NOMO-1 treated with dmso at 0.1 percent for 144 hours (cell line): ENCODE results near the gene ITGB7.

Experiments
- DNase-seq: peaks from one replicate; lab custom pipeline; 2025; ENCODE audit not compliant: unreplicated experiment; lab: John Stamatoyannopoulos, UW

The ITGB7 gene, protein sequence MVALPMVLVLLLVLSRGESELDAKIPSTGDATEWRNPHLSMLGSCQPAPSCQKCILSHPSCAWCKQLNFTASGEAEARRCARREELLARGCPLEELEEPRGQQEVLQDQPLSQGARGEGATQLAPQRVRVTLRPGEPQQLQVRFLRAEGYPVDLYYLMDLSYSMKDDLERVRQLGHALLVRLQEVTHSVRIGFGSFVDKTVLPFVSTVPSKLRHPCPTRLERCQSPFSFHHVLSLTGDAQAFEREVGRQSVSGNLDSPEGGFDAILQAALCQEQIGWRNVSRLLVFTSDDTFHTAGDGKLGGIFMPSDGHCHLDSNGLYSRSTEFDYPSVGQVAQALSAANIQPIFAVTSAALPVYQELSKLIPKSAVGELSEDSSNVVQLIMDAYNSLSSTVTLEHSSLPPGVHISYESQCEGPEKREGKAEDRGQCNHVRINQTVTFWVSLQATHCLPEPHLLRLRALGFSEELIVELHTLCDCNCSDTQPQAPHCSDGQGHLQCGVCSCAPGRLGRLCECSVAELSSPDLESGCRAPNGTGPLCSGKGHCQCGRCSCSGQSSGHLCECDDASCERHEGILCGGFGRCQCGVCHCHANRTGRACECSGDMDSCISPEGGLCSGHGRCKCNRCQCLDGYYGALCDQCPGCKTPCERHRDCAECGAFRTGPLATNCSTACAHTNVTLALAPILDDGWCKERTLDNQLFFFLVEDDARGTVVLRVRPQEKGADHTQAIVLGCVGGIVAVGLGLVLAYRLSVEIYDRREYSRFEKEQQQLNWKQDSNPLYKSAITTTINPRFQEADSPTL

DNA sequence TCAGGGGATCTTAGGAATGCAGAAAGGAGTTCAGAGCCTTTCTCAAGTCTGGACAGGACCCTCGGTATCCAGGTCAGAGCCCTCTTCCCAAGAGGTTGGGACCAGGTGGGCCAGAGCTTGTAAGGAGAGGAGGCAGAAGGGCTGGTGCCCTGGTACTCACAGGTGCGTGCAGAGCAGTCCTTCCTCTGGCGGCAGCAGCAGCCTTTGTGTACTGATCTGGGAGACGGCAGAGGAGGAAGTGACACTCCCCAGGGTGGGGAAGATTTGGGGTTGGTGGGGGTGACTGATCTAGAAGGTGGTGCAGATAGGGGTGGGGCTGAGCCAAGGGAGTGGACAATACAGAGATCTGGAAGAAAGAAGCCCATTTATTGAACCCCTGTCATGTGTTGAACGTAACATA is at the start of gene ITGB7:
Gene ITGB7, minus strand, starts transcription at position 210 of the 400 bp plus-strand sequence. CDS start 6,808 bp downstream, outside the sequence.
- DNase-seq, result peak; percentile 51

DNA sequence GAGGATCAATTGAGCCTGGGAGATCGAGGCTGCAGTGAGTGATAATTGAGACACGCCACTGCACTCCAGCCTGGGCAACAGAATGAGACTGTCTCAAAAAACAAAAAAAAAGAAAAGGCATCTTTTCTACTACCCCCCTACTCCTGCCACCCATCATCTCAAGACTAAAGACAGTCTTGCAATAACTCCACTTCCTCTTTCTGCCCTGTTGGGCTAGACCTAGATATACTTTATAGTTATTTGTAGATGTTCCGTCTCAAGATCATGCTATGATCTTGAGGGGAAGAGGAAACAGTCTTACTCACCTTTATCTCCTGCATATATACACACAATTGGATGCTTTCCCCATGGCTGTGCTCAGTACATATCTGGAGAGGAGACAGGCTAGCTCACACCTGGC is 48.9 kb upstream of the ITGB7 start:
- DNase-seq, result peak; percentile 91

DNA sequence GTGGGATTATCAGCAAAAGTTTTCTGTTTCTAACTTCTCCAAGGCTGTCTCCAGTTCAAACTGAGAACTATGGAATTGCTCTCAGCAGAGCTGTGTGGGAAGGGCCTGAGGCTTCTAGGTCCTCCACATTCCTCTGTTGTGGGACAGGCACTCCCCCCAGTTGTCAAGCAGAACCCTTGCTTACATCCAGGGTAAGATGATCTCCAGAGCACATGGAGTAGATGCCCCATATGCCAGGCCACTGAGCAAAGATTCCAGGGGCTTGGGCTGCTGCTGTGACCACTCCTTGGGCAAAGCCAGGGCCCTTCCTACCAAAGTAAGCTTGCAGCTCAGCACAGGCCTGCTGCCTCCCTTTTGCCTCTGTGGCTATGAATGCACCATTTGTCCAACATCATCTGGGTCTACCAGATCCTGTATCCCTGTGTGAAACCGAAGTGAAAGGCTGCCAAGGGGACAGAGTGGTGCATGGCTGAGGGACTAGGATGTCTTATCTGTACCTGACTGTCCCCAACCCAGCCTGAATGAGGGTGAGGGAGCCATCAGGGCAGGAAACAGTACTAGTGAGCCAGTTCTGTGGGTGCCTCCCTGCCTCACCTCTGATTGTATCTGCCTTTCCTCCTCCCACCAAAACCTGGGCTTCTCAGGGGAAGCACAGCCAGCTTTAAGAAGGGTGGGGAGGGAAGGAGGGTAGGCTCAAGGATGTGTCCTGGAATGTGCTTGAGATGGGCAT is 47.9 kb upstream of the ITGB7 start:
- DNase-seq, result no peak

DNA sequence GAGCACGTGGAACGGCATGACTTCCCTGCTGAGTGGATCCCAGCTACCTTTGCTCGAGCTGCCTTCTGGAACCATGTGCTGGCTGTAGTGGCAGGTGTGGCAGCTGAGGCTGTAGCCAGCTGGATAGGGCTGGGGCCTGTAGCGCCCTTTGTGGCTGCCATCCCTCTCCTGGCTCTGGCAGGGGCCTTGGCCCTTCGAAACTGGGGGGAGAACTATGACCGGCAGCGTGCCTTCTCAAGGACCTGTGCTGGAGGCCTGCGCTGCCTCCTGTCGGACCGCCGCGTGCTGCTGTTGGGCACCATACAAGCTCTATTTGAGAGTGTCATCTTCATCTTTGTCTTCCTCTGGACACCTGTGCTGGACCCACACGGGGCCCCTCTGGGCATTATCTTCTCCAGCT is 46.2 kb upstream of the ITGB7 start:
- DNase-seq, result no peak

DNA sequence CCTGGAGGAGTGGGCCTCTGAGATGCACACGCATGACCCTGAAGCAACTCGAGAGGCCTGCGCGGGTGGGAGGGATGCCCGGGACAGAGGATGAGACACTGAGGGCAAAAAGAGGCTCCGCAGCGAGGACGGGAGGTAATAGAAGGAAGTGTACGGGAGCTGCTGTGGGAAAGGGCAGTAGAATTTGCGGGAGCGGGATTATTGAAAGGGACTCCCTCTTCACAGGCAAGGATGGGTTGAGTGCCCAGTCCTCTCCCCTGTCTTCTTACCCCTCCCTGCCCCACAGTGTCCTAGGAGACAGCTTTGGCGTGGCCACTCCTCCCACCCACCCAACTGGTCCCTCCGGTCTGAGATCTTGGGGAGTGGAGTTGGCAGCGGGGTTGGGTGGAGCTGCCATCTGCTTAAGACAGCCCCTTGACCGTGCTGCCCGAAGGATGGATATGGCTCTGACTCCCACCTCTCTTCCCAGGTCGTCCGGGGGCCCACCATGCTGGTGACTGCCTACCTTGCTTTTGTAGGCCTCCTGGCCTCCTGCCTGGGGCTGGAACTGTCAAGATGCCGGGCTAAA is 45.4 kb upstream of the ITGB7 start:
- DNase-seq, result no peak

DNA sequence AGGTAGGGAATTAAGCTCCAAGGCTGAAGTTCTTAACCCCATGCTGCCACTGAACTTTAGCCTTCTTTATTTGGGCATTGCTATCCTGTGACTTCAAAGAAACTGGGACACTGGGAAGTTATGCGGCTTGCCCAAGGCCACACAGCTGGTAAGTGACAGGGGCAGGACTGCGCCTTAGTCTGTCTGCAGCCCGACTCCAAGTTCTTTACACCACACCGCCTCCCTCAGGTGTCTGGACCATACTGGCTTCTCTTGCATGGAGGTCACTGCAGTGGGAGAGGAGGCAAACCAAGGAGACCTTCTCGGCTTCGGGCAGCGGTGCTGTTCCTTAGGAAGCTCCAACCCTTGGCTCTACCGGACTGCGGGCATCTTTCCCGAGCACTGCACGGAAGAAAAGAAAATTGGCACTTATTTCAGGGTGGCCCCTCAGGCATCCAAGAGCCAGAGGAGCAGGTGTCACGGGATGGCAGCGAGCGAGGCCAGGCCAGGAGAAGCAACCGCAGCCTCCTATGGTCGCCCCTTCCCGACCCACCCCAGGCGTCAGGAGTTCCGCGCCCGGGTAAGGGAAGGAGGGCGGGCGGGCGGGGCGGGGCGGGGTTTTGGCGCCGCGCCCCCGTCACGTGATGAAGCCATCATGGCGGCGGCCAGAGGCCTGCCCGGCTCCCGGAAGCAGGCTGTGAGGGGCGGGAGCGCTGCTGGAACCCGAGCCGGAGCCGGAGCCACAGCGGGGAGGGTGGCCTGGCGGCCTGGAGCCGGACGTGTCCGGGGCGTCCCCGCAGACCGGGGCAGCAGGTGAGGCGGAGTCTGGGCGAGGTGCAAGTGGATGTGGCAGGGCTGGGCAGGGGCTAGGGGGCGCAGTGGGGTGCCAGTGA is 44.7 kb upstream of the ITGB7 start:
- DNase-seq, result peak; percentile 58

DNA sequence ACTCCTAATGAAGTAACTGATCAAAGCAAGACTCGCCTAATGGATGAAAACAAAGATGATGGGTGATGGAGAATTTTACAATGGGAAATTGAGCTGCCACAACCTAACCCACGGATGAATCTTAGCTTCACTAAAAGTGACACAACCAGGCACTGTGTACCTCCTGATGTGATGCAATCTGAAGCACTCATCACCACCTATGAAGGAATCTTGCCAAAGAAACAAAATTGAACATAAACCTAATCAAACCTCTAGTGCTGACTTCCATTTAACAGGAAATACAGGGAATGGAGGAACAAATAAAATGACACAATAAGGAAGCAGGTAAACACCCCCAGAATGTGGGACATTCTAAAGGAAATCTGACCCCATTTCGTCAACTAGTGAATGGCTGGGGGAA is 38.2 kb upstream of the ITGB7 start:
- DNase-seq, result no peak

DNA sequence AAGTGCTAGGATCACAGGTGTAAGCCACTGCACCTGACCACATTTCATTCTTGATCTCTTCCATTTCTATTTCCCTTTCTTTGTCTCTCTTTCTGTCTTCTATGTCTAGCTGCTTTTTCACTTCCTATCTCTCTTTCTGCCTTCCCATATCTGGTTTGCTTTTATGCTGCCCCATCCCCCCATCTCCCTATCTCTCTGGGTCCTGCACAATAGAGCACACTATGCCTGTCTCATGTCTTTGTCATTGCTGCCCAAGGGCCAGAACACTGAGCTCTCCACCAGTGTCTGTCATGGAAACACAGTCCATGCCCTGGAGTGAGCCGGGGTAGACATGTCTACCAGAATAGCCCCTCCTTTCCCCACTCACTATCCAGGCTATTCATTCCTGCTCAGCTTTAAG is 37.3 kb upstream of the ITGB7 start:
- DNase-seq, result no peak

DNA sequence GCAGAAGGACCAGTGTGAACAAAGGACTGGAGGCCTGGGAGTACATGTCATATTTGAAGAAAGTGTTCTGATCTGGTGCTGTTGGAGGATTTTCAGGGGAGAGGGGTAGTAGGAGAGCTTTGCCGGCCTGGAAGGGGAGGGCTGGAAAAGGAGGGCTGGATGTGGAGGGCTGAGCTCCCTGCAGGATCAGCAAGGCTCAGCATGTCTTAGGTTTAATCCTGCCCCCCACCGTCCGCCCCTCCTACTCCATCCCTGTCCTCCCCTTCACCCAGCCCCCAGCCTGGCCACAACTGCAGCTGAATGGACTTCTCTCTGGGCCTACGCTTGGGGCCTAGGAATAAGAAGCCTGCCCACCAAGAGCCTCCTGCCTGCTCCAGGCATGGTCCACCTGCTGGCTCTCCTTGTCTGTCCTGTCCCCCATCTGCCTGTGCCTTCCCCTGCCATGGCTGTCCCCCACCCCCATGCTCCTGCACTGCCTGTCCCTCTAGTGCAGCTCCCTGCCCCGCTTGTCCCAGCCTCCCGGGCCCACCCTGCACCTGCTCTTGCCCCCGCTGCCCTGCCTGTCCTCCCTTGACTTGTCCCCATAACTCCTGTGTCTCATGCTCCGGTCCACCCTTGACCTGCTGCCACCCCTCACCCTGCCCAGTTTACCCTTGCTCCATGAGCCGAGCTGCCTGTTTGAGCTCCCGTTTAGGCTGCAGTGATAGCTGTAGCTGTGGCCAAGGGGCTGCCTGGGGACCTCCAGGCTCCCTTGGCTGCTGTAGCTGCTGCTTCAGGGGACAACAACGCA is 34.8 kb upstream of the ITGB7 start:
- DNase-seq, result no peak

DNA sequence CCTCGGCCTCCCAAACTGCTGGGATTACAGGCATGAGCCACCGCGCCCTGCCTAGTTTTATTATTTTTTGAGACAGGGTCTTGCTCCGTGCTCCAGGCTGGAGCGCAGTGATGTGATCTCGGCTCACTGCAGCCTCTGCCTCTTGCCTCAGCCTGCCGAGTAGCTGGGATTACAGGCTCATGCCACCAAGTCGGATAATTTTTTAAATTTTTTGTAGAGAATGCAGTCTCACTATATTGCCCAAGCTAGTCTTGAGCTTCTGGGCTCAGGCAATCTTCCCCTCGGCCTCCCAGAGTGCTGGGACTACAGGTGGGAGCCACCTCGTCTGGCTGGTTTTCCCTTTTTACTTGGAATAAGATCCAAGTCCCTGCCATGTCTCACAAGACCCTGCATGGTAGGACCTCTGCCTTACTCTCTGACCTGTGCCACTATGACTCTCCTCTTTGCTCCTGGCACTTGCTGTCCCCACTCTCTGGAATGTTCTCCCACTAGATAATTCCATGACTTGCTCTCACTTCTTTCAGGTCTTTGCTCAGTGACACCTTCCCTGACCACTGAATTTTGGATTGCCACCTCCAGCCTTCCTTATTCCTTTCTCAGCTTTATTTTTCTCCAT is 32.7 kb upstream of the ITGB7 start:
- no peak for DNase-seq

DNA sequence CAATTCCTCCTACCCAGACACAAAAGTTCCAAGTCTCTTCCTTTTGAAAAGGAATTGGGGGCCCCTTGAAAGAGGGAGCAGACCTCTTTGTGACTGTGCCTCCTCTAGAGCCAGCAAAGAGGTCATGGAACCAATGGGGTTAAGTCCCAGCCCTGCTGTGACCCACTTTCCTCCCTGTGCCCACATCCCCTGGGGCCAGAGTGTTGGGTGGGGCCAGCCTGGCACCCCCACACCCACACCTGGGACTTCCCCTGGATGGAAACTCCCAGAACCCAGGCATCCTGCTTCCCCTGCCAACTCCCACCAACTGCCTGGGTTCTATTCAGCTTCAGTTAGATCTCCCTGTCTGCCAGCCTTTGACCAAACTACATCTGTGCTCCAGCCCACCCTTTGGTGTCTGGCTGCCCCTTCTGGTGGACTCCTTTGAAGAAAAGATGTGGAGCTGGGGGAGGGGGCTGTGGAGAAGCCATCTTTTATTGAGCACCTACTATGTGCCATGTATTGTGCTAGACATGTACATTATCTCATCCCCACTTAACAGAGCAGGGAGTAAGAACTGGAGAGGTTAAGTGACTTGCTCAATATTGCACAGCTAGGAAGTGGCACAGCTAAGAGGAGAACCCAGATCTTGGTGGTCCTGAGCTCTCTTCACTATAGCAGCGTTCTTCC is 29.5 kb upstream of the ITGB7 start:
- DNase-seq, result no peak

DNA sequence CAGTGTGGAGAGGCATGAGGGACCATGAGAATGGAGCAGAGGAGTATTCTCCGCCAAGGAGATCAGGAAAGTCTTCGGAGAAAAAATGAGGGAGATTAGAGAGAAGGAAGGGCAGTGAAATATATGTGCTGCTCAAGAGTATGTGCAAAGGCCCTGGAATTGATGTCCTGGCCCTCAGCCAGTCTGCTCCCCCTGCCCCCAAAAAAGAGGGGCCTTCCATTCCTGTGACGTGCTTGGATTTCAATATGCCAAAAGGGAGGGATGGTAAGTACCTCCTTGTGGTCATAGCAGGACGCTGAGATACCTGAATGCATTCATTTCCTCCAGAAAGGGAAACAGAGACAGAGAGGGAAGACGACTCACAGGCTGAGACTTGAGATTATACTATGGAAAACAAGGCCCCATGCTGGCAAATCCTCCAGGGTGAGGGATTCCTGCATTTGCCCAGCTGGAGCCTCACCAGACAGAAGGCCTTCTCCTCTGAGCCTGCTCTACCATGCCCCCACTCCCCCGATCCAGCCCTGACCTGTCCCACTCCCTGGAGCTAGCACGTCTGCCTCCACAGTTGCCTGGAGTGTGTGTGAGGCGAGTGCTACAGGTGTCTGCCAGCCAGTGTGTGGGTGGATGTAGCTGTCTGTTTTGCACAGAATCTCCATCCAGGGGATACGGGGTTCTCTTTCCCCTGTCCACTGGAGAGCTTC is 28.8 kb upstream of the ITGB7 start:
- DNase-seq, result no peak

DNA sequence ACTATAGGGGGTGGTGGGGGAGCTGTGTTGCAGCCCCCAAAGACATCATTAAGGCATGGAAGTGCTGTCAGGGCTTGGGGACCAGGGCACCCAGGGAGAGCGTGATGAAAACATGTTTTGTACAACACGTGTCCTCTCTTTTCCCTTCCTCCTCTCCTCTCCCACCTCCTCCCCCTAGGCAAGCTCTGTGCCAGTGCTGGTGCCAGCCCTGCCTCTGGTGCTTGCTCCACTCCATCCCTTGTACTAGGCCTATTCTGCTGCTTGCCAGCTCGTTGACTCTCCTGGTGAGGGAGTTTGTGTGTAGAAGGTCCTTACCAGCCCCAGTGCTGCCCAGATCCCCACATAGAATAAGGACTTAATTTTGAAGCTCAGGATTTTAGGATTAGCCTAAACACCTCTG is 28.1 kb upstream of the ITGB7 start:
- DNase-seq, result no peak

DNA sequence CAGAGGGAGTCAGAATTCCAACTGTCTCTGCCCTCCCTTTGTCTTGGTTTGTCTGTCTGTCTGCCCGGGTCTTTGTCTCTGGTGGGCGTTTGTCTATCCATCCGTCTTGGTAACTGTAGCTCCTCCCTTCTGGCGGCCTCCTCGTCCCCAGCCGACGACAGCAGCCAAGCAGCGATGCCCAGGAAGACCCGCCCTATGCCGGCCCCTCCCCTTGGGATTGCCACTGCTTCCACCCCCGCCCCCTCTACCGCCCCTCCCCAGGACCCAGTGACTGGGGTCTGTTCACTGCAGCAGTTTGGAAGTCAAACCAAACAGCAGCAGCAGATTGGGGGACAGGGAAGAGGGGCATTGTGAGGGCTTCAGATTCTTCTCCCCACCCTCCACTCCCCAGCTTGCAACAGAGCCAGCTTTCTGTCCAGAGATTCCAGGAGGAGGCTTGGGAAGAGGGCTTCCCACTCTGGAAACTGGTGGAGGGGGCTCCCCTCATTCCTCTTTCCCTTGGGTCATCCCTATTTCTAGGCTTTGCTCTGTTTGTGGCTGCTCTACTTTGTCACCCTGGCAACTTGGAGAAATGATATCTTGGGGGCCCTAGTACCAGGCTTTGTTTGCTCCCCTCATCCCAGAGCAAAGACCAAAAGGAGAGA is 27.3 kb upstream of the ITGB7 start:
- no peak for DNase-seq

DNA sequence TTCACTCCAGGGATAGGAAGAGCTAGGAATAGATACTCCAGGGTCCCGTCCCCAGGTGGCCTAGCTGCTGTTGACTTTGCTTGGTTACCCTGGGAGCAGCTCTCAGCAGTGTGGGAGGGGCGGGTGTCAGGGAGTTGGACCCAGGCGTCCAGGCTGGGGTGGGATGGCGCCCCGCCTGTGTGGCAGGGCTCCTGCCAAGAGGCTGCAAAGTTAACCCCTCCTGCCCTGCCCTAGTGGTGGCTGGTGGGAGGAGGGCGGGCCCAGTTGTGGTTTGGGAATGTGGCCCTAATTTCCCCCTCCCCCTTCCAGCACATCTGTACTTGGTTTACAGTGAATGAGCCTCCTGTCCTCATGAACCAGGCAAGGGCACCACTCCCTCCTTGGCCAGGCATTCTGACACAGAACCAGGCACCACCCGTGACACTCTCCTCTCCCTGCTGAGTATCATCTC is 26.6 kb upstream of the ITGB7 start:
- no peak for DNase-seq

DNA sequence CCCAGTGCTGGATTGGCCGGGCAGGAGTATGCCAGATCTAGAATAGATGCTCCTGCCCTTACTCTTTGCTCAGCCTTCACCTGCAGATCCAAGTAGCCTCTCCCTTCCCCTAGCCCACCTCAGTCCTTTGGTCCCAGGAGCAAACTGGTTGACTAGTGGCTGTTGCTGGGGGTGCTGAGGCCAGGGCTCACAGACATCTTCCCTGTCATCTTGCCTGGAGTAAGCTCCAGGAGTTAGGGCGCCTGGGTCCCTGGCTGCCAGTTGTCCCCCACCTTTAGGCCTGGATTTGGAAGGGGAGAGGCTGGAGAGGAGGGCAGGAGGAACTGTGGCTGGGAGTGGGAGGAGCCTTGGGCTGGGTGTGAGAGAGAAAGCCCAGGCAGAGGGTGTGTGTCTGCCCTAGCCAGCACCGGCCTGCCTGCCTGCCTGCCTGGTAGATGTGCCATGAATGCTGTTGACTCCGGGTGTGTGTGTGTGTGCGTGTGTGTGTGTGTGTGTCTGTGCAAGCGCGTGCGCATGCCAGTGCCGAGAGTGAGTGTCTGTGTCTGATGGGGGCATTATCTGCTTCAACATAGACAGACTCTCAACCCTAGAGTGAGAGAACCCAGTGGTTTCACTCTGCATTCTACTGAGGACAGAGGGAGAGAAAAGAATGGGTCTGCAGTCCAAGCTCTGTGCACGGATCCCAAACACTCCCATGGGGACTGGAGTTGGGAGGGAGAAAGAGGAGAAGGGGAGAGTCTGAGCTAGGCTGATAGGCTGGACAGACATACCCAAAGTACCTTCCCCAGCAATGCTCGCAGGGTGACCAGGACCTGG is 25.8 kb upstream of the ITGB7 start:
- DNase-seq, result no peak
